Chondrocyte (in vitro differentiated cells): ENCODE measurements around the gene WNK2. TPM values are rescaled to one million over a fixed set of nuclear protein-coding genes. Genes with fewer than 3 reads are reported as not detected.
"Not testable (repeated sequence)": the region's sequence is repeated elsewhere in the genome, so short reads cannot be mapped to it uniquely, and the experiment has no call there.

Source experiments
- DNase-seq: peaks from one replicate; pipeline ENCODE4 v3.0.0; 2021; ENCODE audit warnings: mixed read lengths, low spot score
- H3K27ac Mint-ChIP-seq: one replicate; pipeline ENCODE4 v1.8.0; 2021; ENCODE audit warnings: mild to moderate bottlenecking, moderate library complexity, mixed read lengths; ENCODE audit not compliant: unreplicated experiment
- H3K27me3 Mint-ChIP-seq: 2 replicates; pipeline ENCODE4 v1.8.0; 2021; ENCODE audit warnings: low read depth, mixed read lengths
- H3K36me3 Mint-ChIP-seq: 2 replicates; pipeline ENCODE4 v1.8.0; 2021; ENCODE audit warnings: low read depth, mixed read lengths
- H3K4me1 Mint-ChIP-seq: 2 replicates; pipeline ENCODE4 v1.8.0; 2021; ENCODE audit warnings: low read depth, mild to moderate bottlenecking, mixed read lengths
- H3K4me3 Mint-ChIP-seq: one replicate; pipeline ENCODE4 v1.8.0; 2021; ENCODE audit warnings: mild to moderate bottlenecking, moderate library complexity, mixed read lengths; ENCODE audit not compliant: unreplicated experiment
- H3K9me3 Mint-ChIP-seq: 2 replicates; pipeline ENCODE4 v1.8.0; 2021; ENCODE audit warnings: low read depth, mixed read lengths
- total RNA-seq: library from RNA; stranded (reverse); gene quantifications from 3 replicates; pipeline ENCODE4 v1.2.1, GENCODE V29; 2021
- TF ChIP-seq, protein P1 (sequence below): fragments of 200-600 bp; sonication (generic); IDR thresholded peaks from 2 replicates; pipeline ENCODE4 v1.5.0; 2021; ENCODE audit warnings: antibody characterized with exemption, mild to moderate bottlenecking, moderate library complexity

Gene WNK2
- total RNA-seq, 1 donor from 2014 or later: 2.3 TPM

DNA sequence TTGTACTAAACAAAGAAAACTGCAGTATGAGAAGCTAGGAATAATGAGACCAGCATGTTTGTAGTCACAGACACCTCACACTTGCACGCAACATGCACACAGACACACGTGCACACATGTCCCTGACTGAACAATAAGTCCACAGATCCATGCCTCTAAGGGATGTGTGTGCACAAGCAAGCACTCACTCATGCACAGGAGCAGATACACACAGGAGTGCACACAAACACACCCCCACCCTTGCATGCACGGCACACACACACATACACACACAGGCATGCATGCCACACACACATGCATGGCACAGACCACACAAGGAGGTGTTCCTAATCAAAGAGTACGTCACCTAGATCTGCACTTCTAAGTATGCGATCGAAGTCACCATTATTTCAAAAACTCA is 156.2 kb downstream of the WNK2 start:
- Mint-ChIP-seq H3K9me3 (peaks cover 14% of the 10 kb centered on the region), H3K4me3 (no peak overlapping the region), H3K4me1 (no peaks in the 10 kb centered on the region), H3K36me3 (peaks cover 2% of the 10 kb centered on the region), H3K27me3 (peaks cover 13% of the 10 kb centered on the region), H3K27ac (no peak overlapping the region)
- TF ChIP-seq, protein P1, sequence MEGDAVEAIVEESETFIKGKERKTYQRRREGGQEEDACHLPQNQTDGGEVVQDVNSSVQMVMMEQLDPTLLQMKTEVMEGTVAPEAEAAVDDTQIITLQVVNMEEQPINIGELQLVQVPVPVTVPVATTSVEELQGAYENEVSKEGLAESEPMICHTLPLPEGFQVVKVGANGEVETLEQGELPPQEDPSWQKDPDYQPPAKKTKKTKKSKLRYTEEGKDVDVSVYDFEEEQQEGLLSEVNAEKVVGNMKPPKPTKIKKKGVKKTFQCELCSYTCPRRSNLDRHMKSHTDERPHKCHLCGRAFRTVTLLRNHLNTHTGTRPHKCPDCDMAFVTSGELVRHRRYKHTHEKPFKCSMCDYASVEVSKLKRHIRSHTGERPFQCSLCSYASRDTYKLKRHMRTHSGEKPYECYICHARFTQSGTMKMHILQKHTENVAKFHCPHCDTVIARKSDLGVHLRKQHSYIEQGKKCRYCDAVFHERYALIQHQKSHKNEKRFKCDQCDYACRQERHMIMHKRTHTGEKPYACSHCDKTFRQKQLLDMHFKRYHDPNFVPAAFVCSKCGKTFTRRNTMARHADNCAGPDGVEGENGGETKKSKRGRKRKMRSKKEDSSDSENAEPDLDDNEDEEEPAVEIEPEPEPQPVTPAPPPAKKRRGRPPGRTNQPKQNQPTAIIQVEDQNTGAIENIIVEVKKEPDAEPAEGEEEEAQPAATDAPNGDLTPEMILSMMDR: no peak
- no peak for DNase-seq

DNA sequence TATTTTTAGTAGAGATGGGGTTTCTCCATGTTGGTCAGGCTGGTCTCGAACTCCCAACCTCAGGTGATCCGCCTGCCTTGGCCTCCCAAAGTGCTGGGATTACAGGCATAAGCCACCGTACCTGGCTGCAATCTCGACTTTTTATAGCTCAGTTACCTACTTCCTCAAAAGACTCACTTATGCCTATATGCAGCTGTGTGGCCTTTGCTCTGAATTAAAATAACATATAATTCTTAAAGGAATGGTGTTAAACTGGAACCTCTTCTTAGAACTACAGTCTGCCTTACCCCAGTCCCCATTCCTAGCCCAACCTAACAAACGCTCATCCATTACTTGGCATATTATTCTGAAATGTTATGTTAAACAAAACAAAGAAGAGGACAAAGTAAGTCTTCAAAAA is 157.9 kb downstream of the WNK2 start:
- peaks cover 14% of the 10 kb centered on the region for H3K9me3 Mint-ChIP-seq
- H3K4me3 Mint-ChIP-seq, H3K4me1 Mint-ChIP-seq, H3K27ac Mint-ChIP-seq, DNase-seq, H3K36me3 Mint-ChIP-seq: not testable (repeated sequence)
- peaks cover 17% of the 10 kb centered on the region for H3K27me3 Mint-ChIP-seq

DNA sequence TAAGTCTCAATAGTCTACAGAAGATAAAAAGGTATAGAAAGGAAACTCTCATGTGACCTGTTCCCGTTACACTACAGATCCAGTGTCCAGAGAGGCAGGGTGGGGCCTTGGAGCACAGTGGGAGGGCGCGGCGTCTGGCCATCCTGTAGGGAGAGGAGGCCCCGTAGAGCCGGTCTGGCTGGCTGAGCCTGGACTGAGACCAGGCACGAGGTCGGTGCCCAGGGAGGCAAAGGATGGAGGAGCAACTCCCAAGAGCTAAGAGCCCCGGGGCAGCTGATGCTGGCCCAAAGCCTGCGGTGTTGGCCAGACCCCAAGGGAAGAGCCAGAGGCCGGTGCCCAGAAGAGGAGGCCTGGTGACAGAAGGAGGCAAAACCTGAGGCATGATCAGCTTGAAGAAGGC is 158.5 kb downstream of the WNK2 start:
- DNase-seq: not testable (repeated sequence)

DNA sequence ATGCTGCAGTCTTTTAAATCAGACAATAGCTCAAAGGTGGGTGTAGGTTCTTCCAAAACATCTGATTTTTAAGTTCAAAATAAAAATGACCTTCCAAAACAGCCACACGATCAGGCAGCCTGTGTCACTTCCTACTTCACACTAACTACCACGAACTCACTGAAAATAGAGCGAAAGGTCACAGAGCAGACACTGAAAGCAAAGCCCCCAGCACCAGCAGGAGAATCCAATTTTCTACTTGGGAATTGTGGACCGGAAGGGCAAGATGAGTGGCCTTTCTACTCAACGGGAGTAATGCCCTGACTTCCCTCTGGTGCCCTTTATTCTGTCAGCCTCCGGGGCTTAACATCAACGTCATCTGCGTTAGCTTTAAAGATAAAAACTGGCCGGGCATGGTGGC is 159.7 kb downstream of the WNK2 start:
- Mint-ChIP-seq H3K36me3 (peaks cover under 1% of the 10 kb centered on the region), H3K4me1 (peaks cover 4% of the 10 kb centered on the region), H3K27me3 (peaks cover 29% of the 10 kb centered on the region), H3K27ac (no peak overlapping the region), H3K9me3 (peaks cover 4% of the 10 kb centered on the region), H3K4me3 (no peak overlapping the region)
- no peak for DNase-seq
- TF ChIP-seq, protein P1: no peak

More for the DNA sequence above, 158.5 kb downstream of the WNK2 start:
- not testable (repeated sequence) for H3K4me1 Mint-ChIP-seq, H3K4me3 Mint-ChIP-seq, H3K27ac Mint-ChIP-seq, H3K36me3 Mint-ChIP-seq
- H3K27me3 Mint-ChIP-seq: peaks cover 18% of the 10 kb centered on the region
- H3K9me3 Mint-ChIP-seq: peaks cover 14% of the 10 kb centered on the region

DNA sequence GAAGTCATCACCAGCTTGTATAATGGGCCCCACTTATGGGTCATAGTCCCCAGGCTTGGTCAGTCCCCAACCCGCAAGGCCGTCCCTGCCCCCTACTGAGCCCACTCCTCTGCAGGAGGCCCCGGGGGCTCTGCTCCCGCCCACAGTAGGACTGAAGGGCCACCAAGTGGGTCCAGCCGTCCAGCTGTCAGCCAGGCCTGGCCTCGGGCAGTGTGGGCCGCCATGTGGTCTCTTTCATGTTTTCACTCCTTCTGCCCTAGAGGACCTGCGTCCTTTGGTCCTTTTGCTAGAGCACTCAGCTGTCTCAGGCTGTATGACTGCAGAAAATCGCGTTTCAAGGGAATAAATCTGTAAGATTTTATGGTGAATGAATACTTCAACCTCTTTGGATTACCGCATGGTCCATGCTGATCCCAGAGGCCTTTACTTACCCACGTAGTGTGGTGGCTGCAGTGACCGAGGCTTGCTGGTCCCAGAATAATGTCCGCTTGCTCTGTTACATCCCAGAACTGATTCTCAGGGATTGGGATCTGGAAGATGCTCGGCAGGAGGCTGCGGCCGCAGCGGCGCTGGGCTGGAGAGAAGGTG is 161.8 kb downstream of the WNK2 start:
- DNase-seq: no peak
- TF ChIP-seq, protein P1: no peak
- Mint-ChIP-seq H3K36me3 (peaks cover 1% of the 10 kb centered on the region), H3K27ac (no peak overlapping the region), H3K27me3 (peaks cover 36% of the 10 kb centered on the region), H3K9me3 (no peaks in the 10 kb centered on the region), H3K4me3 (peak overlapping the region; percentile 82), H3K4me1 (peaks cover 4% of the 10 kb centered on the region)

DNA sequence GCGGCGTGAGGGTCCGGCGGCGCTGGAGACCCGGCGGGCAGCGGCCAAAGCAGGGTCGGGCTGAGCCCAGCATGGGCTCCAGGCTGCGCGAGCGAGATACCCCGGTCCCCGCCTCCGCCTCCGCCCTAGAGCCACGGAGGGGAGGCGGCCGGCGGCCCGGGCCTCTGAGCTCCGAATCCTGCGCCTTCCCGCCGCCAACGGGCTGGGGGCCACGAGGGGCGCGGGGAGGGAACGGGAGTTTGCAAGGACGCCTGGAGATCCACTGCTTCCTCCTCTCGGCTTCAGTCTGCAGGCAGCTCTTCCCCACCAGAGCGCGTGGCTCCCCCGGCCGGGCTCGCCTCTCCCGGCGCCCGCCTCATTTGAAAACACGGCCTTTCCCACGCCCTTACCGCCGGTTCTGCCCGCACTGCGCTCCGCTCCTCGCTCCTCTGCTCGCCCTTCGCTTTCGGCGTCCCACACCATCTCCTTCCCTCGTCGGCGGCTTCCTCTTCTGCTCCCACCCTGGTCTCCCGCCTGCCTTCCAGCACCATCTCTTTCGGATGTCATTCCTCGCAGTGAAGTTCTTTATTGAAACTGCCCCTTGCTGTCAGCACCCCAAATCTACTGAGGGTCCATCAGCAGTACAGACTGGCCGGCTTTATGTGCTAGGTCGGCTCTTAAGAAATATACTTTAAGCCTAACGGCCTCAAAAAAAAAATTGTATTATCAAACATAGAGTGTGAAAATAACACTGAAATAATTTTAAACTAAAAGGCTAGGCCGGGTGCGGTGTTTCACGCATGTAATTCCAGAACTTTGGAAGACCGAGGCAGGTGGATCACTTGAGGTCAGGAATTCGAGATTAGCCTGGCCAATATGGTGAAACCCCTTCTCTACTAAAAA is 162.5 kb downstream of the WNK2 start:
- H3K27ac Mint-ChIP-seq: no peak overlapping the region
- peak overlapping the region; percentile 82 for H3K4me3 Mint-ChIP-seq
- H3K9me3 Mint-ChIP-seq: no peaks in the 10 kb centered on the region
- H3K4me1 Mint-ChIP-seq: peaks cover 4% of the 10 kb centered on the region
- peaks cover 38% of the 10 kb centered on the region for H3K27me3 Mint-ChIP-seq
- peaks cover 1% of the 10 kb centered on the region for H3K36me3 Mint-ChIP-seq
- TF ChIP-seq, protein P1: no peak
- no peak for DNase-seq

DNA sequence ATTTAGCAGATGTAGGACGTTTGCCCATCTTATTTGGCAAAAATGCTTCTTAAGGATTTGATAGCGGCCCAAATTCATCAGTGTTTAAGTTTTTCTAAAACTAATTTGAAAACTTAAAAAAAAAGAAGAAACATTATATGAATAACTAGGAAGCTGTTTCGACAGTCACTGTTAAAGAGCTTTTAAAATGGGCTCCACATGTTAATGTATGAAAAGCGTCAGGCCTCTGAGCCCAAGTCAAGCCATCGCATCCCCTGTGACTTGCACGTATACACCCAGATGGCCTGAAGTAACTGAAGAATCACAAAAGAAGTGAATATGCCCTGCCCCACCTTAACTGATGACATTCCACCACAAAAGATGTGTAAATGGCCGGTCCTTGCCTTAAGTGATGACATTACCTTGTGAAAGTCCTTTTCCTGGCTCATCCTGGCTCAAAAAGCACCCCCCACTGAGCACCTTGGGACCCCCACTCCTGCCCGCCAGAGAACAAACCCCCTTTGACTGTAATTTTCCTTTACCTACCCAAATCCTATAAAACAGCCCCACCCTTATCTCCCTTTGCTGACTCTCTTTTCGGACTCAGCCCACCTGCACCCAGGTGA is 163.5 kb downstream of the WNK2 start:
- H3K27me3 Mint-ChIP-seq: peaks cover 38% of the 10 kb centered on the region
- DNase-seq, H3K9me3 Mint-ChIP-seq, H3K4me3 Mint-ChIP-seq, H3K4me1 Mint-ChIP-seq, H3K36me3 Mint-ChIP-seq, H3K27ac Mint-ChIP-seq: not testable (repeated sequence)

DNA sequence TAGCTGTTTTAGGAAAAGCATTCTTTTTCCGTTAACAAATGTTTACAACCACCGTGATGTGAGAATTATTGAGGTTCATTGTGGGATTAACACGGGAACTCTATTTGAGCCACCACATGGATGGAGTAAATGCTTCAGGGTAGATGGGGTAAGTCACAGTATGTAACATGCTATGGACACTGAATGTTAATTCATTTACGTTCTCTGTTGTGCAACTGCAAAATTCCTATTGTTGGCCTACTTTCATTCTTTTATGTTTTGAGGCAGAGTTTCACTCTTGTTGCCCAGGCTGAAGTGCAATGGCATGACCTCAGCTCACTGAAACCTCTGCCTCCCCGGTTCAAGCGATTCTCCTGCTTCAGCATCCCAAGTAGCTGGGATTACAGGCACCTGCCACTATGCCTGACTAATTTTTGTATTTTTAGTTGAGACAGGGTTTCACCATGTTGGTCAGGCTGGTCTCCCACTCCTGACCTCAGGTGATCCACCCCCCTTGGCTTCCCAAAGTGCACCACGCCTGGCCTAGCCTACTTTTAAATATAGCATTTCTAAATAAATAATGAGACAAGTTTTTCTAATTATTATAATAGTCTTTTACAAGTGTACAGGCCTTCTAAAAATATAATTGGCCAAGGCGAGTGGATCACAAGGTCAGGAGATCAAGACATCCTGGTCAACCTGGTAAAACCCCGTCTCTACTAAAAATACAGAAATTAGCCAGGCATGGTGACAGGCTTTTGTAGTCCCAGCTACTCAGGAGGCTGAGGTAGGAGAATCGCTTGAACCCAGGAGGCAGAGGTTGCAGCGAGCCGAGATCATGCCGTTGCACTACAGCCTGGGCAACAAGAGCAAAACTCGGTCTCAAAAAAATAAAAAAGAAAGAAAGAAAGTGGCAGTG is 169.7 kb downstream of the WNK2 start:
- not testable (repeated sequence) for H3K9me3 Mint-ChIP-seq, H3K4me1 Mint-ChIP-seq, H3K36me3 Mint-ChIP-seq, DNase-seq, H3K4me3 Mint-ChIP-seq
- Mint-ChIP-seq H3K27me3 (peaks cover 17% of the 10 kb centered on the region), H3K27ac (peak overlapping the region; percentile 61)
